ENCODE data around the gene FOXM1. TPM values are rescaled to one million over a fixed set of nuclear protein-coding genes. Genes with fewer than 3 reads are reported as not detected.

The FOXM1 gene, protein sequence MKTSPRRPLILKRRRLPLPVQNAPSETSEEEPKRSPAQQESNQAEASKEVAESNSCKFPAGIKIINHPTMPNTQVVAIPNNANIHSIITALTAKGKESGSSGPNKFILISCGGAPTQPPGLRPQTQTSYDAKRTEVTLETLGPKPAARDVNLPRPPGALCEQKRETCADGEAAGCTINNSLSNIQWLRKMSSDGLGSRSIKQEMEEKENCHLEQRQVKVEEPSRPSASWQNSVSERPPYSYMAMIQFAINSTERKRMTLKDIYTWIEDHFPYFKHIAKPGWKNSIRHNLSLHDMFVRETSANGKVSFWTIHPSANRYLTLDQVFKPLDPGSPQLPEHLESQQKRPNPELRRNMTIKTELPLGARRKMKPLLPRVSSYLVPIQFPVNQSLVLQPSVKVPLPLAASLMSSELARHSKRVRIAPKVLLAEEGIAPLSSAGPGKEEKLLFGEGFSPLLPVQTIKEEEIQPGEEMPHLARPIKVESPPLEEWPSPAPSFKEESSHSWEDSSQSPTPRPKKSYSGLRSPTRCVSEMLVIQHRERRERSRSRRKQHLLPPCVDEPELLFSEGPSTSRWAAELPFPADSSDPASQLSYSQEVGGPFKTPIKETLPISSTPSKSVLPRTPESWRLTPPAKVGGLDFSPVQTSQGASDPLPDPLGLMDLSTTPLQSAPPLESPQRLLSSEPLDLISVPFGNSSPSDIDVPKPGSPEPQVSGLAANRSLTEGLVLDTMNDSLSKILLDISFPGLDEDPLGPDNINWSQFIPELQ
- 77.0 to 96.8 TPM (median 92.7 TPM) in 5 replicates for total RNA-seq (2022; extraction: Qiagen RNA extraction; ENCODE audit: low read depth)

DNA sequence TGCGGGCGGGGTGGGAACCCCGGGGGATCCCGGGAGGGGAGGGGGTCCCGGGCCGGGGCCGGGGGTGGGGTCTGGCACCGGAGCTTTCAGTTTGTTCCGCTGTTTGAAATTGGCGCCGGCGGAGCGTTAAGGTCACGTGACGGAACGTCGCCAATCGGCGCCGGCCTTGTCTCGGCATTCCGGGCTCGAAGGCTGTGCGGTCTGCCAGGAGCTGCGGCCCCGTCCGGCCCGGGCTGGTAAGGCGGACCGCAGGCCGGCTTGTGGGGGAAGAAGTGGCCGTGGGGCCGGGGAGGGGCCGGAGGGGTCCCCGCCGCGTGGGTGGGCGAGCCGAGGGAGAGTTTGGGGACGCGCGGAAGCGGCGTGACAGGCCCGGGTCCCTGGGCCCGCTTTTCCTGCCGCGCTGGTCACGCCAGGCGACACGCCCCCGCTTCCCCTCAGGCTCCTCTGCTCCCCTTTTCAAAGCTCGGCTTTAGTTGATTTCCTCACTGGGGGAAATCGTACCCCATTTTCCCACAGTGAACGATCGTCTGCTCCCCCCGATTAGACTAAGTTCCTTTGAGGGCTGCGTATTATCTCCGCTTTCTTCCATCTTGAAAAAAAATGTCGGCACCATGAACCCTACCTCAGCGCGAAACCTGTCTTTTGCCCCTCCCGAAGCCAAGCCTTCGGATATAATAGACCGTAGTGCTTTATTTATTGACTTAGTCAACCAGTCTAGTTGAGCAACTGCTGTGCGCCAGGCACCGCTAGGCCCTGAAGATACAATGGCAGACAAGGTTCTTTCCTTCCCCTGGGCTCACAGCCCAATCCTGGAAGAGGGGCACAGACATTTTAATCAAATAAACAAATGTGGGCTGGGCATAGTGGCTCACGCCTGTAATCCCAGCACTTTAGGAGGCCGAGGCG, at the start of gene FOXM1, which contains the start of gene RHNO1:
FOXM1 (minus strand) TSS at position 128 of the 906 bp plus-strand sequence. CDS start 2,696 bp downstream, outside the sequence.
RHNO1 (plus strand) TSS at position 177 of the 906 bp plus-strand sequence. CDS start 8,144 bp downstream, outside the sequence.

DNA sequence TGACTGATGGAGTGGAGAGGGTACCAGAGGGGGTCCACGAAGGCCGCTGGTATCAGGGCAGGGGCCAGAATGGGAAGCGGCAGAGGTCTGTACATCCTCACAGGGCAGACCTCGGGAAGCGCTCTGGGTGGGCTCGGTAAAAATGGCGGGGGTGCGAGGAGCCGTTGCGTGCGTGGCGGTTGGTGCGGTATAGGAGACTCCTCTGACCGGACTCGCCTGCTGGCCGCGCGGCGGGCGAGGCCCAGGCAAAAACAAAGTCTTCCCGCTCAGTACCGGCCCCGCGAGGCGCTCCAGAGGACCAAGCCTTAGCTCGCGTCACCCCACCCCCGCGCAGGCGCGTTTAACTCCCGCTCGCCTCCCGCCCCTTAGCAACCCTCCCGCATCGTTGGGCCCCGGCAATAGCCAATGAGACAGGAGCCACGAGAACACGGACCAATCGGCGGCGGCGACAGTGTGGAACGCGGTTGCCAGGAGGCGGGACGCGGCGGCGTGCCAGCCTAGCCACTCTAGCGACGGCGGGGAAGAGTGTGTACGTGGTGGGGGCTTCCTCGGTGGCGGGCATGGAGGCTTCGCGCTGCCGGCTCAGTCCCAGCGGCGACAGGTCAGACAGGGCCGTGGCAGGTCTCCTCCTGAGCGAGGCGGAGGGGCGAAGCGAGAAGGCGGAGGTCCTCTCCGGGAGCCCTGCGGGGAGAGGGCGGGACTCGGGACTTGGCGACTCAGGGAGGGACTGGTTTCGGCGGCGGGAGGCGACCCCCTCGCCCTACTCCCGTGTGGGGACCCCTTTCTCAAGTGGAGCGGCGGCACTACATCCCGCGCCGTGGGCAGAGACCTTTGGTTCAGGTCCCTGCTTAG, 13.6 kb upstream of the FOXM1 start, which contains the start of gene TULP3:
TULP3 (plus strand) TSS at position 504 of the 852 bp plus-strand sequence; CDS start at position 561, 57 bp downstream.

DNA sequence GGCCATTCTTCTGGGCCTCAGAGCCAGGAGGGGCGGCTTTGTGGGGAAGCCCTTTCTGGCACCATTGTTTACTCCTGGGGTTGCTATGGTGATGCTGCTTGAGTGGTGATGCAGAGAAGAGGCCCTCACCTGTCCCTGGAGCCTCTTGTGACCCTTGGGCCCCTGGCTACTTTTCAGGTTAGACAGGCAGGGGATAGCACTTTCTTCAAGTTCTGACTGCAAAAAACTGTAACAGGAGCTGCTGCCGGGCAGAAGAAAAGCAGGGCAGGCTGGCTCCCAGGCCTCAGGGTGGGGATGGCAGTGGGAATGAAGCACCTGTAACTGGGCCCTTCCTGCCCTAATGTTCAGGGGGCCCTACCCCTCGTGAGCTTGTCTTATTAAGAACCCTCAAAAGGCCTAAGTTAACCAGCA, 19.9 kb downstream of the FOXM1 start, which contains the start of gene TEX52:
TEX52 (minus strand) TSS at position 19 of the 411 bp plus-strand sequence; CDS start at position 6, 13 bp downstream.

DNA sequence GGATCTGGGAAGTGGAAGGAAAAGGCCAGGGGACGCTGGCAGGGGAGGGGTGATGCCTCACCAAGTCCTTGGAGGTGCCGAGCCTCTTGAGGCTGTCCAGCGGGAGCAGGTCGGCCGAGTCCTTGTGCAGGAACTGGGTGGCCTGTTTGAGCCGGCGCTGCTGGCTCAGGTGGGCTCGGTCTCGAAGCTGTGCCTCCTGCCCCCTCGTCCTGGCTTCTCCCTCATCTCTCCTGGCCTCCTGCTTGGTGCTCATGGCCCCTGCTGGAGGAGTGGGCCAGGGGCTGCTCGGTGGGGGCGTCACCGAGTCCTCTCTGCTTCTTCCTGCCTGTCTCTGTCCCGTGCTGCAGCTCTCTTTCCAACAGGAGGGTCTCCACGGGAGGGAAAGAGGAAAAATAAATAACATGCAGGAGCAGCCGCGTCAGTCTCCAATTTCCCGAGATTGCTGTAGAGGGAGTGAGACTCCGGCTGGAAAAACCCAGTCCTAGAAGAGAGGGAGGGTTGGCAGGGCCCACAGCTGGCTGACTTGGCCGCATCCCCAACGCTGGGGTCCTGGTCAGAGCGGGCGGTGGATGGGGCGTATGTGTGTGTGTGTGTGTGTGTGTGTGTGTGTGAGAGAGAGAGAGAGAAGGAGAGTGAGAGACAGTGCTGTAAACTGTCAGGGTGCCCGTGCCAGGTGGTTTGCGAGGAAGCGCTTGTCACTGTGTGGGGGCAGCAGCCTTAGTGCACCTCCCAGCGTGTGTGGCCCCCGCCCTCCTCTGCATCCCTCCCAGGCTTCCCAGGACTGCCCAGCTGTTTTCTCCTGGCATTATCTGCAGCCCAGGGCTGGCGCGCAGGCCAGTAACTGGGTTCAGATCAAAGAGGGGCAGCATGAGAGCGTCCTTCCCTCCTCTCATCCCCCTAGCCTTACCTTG, 42.1 kb downstream of the FOXM1 start, which contains the start of gene NRIP2:
NRIP2 (minus strand) TSS at position 455 of the 911 bp plus-strand sequence; CDS start at position 403, 52 bp downstream.

DNA sequence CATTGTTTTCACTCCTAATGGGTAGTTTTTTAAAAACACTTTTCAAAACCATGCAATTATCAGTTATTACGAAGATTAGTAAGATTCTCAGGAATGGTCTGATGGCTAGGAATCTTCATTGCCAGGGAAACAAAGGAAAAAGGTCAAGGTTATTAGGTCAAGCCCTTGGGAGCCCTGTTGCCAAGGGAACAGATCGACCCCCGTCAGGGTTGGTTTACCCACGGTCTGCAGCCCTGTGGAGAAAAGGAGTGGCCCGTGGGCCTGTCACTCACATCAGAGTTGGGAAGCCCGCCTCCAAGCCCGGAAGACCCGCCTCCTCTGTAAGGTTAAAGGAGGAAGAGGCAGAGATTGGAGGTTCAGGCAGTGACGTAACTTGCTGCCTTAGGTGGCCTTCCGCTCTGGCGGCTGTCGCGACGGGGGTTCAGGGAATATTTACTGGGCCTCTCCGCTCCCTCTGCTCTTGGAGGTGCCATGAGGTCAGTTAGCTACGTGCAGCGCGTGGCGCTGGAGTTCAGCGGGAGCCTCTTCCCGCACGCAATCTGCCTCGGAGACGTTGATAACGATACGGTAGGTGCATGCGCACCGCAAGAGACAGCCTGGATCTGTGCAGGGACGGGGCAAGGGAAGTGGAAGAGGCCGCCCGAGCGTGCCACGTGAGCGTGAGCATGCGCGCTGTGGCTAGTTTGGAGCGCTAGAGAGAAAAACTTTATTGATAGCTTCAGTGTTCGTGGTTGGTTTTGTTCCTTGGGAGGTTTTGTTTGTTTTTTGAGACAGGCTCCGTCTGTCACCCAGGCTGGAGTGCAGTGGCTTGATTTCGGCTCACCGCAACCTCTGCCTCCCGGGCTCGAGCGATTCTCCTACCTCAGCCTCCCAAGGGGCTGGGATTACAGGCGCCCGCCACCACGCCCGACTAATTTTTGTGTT, 64.4 kb downstream of the FOXM1 start, which contains the start of gene ITFG2:
ITFG2 (plus strand) TSS at position 379 of the 924 bp plus-strand sequence; CDS start at position 472, 93 bp downstream.

Other genes starting within 250 kb of the FOXM1 start
- 105 to 131 TPM (median 114 TPM) in 5 replicates for gene FKBP4, start 82.2 kb downstream of the FOXM1 start, total RNA-seq (2022; extraction: Qiagen RNA extraction; ENCODE audit: low read depth)
- gene ITFG2, start 64.5 kb downstream of the FOXM1 start, total RNA-seq (2022; extraction: Qiagen RNA extraction; ENCODE audit: low read depth), result 11.9 to 19.2 TPM (median 18.4 TPM) in 5 replicates
- not detected in 5 replicates for gene NRIP2, start 42.1 kb downstream of the FOXM1 start, total RNA-seq (2022; extraction: Qiagen RNA extraction; ENCODE audit: low read depth)
- not detected in 5 replicates for gene TEX52, start 20.1 kb downstream of the FOXM1 start, total RNA-seq (2022; extraction: Qiagen RNA extraction; ENCODE audit: low read depth)
- 39.8 to 49.6 TPM (median 45.7 TPM) in 5 replicates for gene RHNO1, start within 50 bp of the FOXM1 start, total RNA-seq (2022; extraction: Qiagen RNA extraction; ENCODE audit: low read depth)
- gene TULP3, start 13.7 kb upstream of the FOXM1 start, total RNA-seq (2022; extraction: Qiagen RNA extraction; ENCODE audit: low read depth), result 18.1 to 21.4 TPM (median 20.3 TPM) in 5 replicates
- gene TEAD4, start 82.2 kb upstream of the FOXM1 start, total RNA-seq (2022; extraction: Qiagen RNA extraction; ENCODE audit: low read depth), result 37.2 to 51.6 TPM (median 49.0 TPM) in 5 replicates
- 23.0 to 50.7 TPM (median 43.2 TPM) in 5 replicates for gene TSPAN9, start 200.2 kb upstream of the FOXM1 start, total RNA-seq (2022; extraction: Qiagen RNA extraction; ENCODE audit: low read depth)